ENCODE results near the gene EML6. TPM values are rescaled to one million over a fixed set of nuclear protein-coding genes. Genes with fewer than 3 reads are reported as not detected.

EML6 gene
- total and polyA plus RNA-seq, 2 of the 8 experiments (the other 6 are each of a cell fraction or from before 2014, with no cell fraction given): 1.2 to 1.6 TPM

DNA sequence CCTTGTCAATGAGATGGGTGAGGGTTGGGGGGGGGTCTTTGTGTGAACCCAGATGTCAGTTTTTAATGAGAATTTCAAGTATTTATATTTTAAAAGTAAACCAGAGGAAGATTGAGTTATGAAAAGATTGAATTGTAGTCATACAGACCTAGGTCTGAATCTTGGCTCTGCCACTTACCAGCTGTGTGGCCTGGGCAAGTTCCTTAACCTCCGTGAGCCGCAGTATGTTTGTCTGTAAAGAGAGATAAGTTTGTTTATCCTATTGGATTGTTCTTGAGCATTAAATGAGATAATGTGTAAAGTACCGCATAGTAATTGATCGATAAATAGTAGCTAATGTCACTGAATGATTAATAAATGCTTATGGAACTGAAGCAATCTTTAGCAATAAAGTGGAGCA, 63.8 kb downstream of the EML6 start (continued):
- TF ChIP-seq, protein P1, sequence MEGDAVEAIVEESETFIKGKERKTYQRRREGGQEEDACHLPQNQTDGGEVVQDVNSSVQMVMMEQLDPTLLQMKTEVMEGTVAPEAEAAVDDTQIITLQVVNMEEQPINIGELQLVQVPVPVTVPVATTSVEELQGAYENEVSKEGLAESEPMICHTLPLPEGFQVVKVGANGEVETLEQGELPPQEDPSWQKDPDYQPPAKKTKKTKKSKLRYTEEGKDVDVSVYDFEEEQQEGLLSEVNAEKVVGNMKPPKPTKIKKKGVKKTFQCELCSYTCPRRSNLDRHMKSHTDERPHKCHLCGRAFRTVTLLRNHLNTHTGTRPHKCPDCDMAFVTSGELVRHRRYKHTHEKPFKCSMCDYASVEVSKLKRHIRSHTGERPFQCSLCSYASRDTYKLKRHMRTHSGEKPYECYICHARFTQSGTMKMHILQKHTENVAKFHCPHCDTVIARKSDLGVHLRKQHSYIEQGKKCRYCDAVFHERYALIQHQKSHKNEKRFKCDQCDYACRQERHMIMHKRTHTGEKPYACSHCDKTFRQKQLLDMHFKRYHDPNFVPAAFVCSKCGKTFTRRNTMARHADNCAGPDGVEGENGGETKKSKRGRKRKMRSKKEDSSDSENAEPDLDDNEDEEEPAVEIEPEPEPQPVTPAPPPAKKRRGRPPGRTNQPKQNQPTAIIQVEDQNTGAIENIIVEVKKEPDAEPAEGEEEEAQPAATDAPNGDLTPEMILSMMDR (IDR thresholded peaks at IDR 0.05; ENCODE audit: control extremely low read depth in 1 of 3, insufficient read depth in 1 of 3, low read depth in 1 of 3, low read length in 3 of 3): no peak
- TF ChIP-seq BCL11A (IDR thresholded peaks at IDR 0.05; ENCODE audit: low read depth in 2 of 2, low read length in 2 of 2): no peak
- TF ChIP-seq, protein P2, sequence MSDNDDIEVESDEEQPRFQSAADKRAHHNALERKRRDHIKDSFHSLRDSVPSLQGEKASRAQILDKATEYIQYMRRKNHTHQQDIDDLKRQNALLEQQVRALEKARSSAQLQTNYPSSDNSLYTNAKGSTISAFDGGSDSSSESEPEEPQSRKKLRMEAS (IDR thresholded peaks at IDR 0.05): no peak
- no peak for TF ChIP-seq RFX5 (IDR thresholded peaks at IDR 0.05; ENCODE audit: borderline replicate concordance, low read depth, low read length)
- TF ChIP-seq EZH2 (IDR thresholded peaks at IDR 0.05; ENCODE audit: low read depth, low read length, severe bottlenecking): no peak
- TF ChIP-seq CHD1 (IDR thresholded peaks at IDR 0.05; ENCODE audit: low read depth, low read length): no peak
